SK-N-MC (cell line): ENCODE results near the gene GNG11.
A peak's percentile ranks its signal among the peaks of the same experiment; 100 is the strongest.

Experiments used
- DNase-seq: peaks from one replicate; pipeline ENCODE4 v3.0.0-alpha.2; 2011; ENCODE audit warnings: low read depth, low spot score
- H3K27ac ChIP-seq: fragments of 200-600 bp; sonication (generic); 2 replicates; pipeline ENCODE4 v1.5.1; 2016; ENCODE audit warnings: mixed run types
- H3K36me3 ChIP-seq: fragments of 200-600 bp; sonication (generic); 2 replicates; pipeline ENCODE4 v1.6.1; 2017; ENCODE audit warnings: antibody characterized with exemption, low read length, mixed read lengths; ENCODE audit not compliant: insufficient read depth
- H3K4me3 ChIP-seq: fragments of 200-600 bp; sonication (generic); 2 replicates; pipeline ENCODE4 v1.5.1; 2016
- H3K9ac ChIP-seq: fragments of 200-600 bp; sonication (generic); 2 replicates; pipeline ENCODE4 v1.8.0; 2017; ENCODE audit warnings: mixed run types, mixed read lengths; ENCODE audit not compliant: insufficient read length
- H3K9me3 ChIP-seq: fragments of 200-600 bp; sonication (generic); 2 replicates; pipeline ENCODE4 v1.6.1; 2017; ENCODE audit warnings: low read depth, mild to moderate bottlenecking, antibody characterized with exemption, low read length, moderate library complexity, mixed read lengths
- EZH2 ChIP-seq: fragments of 200-600 bp; sonication (generic); IDR thresholded peaks from one replicate; pipeline ENCODE4 v1.6.1; 2017; ENCODE audit warnings: antibody characterized with exemption
- FOXP2 ChIP-seq: optimal IDR thresholded peaks from 2 replicates; pipeline ENCODE3; 2011; ENCODE audit warnings: mild to moderate bottlenecking, moderate library complexity; ENCODE audit not compliant: insufficient read depth; ENCODE audit errors: extremely low read length, control extremely low read depth
- POLR2AphosphoS5 ChIP-seq: IDR thresholded peaks from 2 replicates; pipeline ENCODE4 v1.6.1; 2012; ENCODE audit warnings: mild to moderate bottlenecking, low read depth, low read length, borderline replicate concordance

GNG11 gene

GRCh38 chr7:93921607-93922566, at the start of gene GNG11:
Gene GNG11 (plus strand): TSS chr7:93921735. CDS start chr7:93922138, 403 bp downstream.
- H3K36me3 ChIP-seq = peaks cover 7% of the 10 kb centered on the region; the same call in 1 of the 2 replicates
- H3K4me3 ChIP-seq = peak within 1 kb of the TSS; percentile 80
- H3K9me3 ChIP-seq = no peaks in the 10 kb centered on the region
- TF ChIP-seq FOXP2 (no peak), POLR2AphosphoS5 (peak; percentile 59; the same call in 1 of the 2 replicates)
- DNase-seq = no peak
- peak within 1 kb of the TSS; percentile 87 for H3K27ac ChIP-seq
- peak within 1 kb of the TSS; percentile 86 for H3K9ac ChIP-seq

- Histone ChIP-seq H3K9me3 (no peaks in the 10 kb centered on the region; the same call in 1 of the 2 replicates), H3K36me3 (no peaks in the 10 kb centered on the region), H3K9ac (no peak overlapping the region), H3K27ac (peak overlapping the region; percentile 14; the same call in 1 of the 2 replicates), H3K4me3 (no peak overlapping the region)
- TF ChIP-seq EZH2 = no peak
- TF ChIP-seq POLR2AphosphoS5 = no peak
- TF ChIP-seq FOXP2 = no peak
- peak; percentile 10 for DNase-seq
These were observed 47.4 kb upstream of the GNG11 start for GRCh38 chr7:93873998-93874574.

- H3K36me3 ChIP-seq = no peaks in the 10 kb centered on the region
- H3K4me3 ChIP-seq = no peak overlapping the region
- DNase-seq = no peak
- TF ChIP-seq EZH2 (no peak), POLR2AphosphoS5 (no peak), FOXP2 (no peak)
- H3K27ac ChIP-seq = no peak overlapping the region
- no peak overlapping the region for H3K9ac ChIP-seq
- H3K9me3 ChIP-seq = no peaks in the 10 kb centered on the region; the same call in 1 of the 2 replicates
These were observed 43.8 kb upstream of the GNG11 start for GRCh38 chr7:93877742-93878141.

GRCh38 chr7:93879356-93879755, 42.2 kb upstream of the GNG11 start:
- H3K36me3 ChIP-seq = no peaks in the 10 kb centered on the region
- TF ChIP-seq EZH2 = no peak
- TF ChIP-seq POLR2AphosphoS5 = no peak
- no peak for TF ChIP-seq FOXP2
- H3K4me3 ChIP-seq = no peak overlapping the region
- no peak overlapping the region for H3K9ac ChIP-seq
- no peak overlapping the region for H3K27ac ChIP-seq
- DNase-seq = no peak
- H3K9me3 ChIP-seq = no peaks in the 10 kb centered on the region

GRCh38 chr7:93882468-93882867, 39.1 kb upstream of the GNG11 start:
- Histone ChIP-seq H3K9me3 (no peaks in the 10 kb centered on the region), H3K36me3 (no peaks in the 10 kb centered on the region), H3K9ac (no peak overlapping the region), H3K27ac (no peak overlapping the region), H3K4me3 (no peak overlapping the region)
- no peak for DNase-seq
- TF ChIP-seq POLR2AphosphoS5 = no peak
- TF ChIP-seq EZH2 = no peak
- TF ChIP-seq FOXP2 = no peak

- TF ChIP-seq EZH2 (no peak), FOXP2 (no peak), POLR2AphosphoS5 (no peak)
- H3K27ac ChIP-seq = no peak overlapping the region
- no peaks in the 10 kb centered on the region for H3K9me3 ChIP-seq
- no peak overlapping the region for H3K4me3 ChIP-seq
- H3K36me3 ChIP-seq = no peaks in the 10 kb centered on the region
- no peak for DNase-seq
- H3K9ac ChIP-seq = no peak overlapping the region
These were observed 38.2 kb upstream of the GNG11 start for GRCh38 chr7:93883078-93883916.

GRCh38 chr7:93883917-93884345, 37.6 kb upstream of the GNG11 start:
- H3K27ac ChIP-seq = no peak overlapping the region
- no peak overlapping the region for H3K9ac ChIP-seq
- DNase-seq = no peak
- H3K9me3 ChIP-seq = no peaks in the 10 kb centered on the region
- H3K36me3 ChIP-seq = no peaks in the 10 kb centered on the region
- TF ChIP-seq FOXP2 (no peak), POLR2AphosphoS5 (no peak), EZH2 (no peak)
- no peak overlapping the region for H3K4me3 ChIP-seq

- Histone ChIP-seq H3K9ac (no peak overlapping the region), H3K4me3 (no peak overlapping the region), H3K36me3 (no peaks in the 10 kb centered on the region), H3K27ac (no peak overlapping the region), H3K9me3 (no peaks in the 10 kb centered on the region)
- no peak for TF ChIP-seq POLR2AphosphoS5
- no peak for TF ChIP-seq EZH2
- TF ChIP-seq FOXP2 = no peak
- no peak for DNase-seq
These were observed 37.0 kb upstream of the GNG11 start for GRCh38 chr7:93884541-93884940.
